Keratinocyte (primary cell): ENCODE measurements around the gene FEM1B. TPM values are rescaled to one million over a fixed set of nuclear protein-coding genes. Genes with fewer than 3 reads are reported as not detected.

Source experiments
- DNase-seq: peaks from one replicate; pipeline ENCODE4 v3.0.0-alpha.2; 2011; ENCODE audit warnings: low read depth, missing footprints, low spot score
- FAIRE-seq: peaks from 2 replicates; lab custom pipeline; 2011; peaks lifted over from hg19 to GRCh38; lab: Jason Lieb, UNC
- H2AFZ ChIP-seq: 2 replicates; pipeline ENCODE4 v1.6.0; 2012; ENCODE audit warnings: low read length, control low read depth, inconsistent platforms; ENCODE audit not compliant: control insufficient read depth
- H3K27ac ChIP-seq: 2 replicates; pipeline ENCODE4 v1.5.1; 2011; ENCODE audit warnings: low read length; ENCODE audit not compliant: control insufficient read depth, insufficient read depth
- H3K27me3 ChIP-seq: 3 replicates; pipeline ENCODE4 v1.6.0; 2011; ENCODE audit warnings: low read length; ENCODE audit not compliant: control insufficient read depth, insufficient read depth; ENCODE audit errors: extremely low read depth
- H3K36me3 ChIP-seq, 2 experiments: 2 replicates in 1 of 2; 3 replicates in 1 of 2; pipeline ENCODE4 v1.5.1; 2011; ENCODE audit warnings: low read length in 2 of 2, mild to moderate bottlenecking in 1 of 2; ENCODE audit not compliant: control insufficient read depth in 2 of 2, insufficient read depth in 2 of 2; ENCODE audit errors: extremely low read depth in 1 of 2
- H3K4me1 ChIP-seq: 3 replicates; pipeline ENCODE4 v1.5.1; 2011; ENCODE audit warnings: low read length; ENCODE audit not compliant: control insufficient read depth, insufficient read depth; ENCODE audit errors: extremely low read depth
- H3K4me2 ChIP-seq: 3 replicates; pipeline ENCODE4 v1.6.0; 2011; ENCODE audit warnings: low read depth, low read length; ENCODE audit not compliant: control insufficient read depth, insufficient read depth; ENCODE audit errors: extremely low read depth
- H3K4me3 ChIP-seq, 3 experiments: fragments of 200-600 bp in 1 of 3; sonication (generic) in 1 of 3; 2 replicates in 2 of 3; 3 replicates in 1 of 3; pipeline ENCODE4 v1.5.1; 2011 to 2016; ENCODE audit warnings: low read length in 3 of 3, mild to moderate bottlenecking in 3 of 3, control low read depth in 2 of 3, inconsistent platforms in 1 of 3, low read depth in 1 of 3, mixed read lengths in 1 of 3, mixed run types in 1 of 3, moderate library complexity in 1 of 3; ENCODE audit not compliant: control insufficient read depth in 2 of 3, insufficient read depth in 2 of 3; ENCODE audit errors: extremely low read depth in 1 of 3
- H3K79me2 ChIP-seq: 2 replicates; pipeline ENCODE4 v1.6.0; 2012; ENCODE audit warnings: low read length; ENCODE audit not compliant: control insufficient read depth, insufficient read depth
- H3K9ac ChIP-seq: 3 replicates; pipeline ENCODE4 v1.6.0; 2011; ENCODE audit warnings: low read length; ENCODE audit not compliant: control insufficient read depth, insufficient read depth; ENCODE audit errors: extremely low read depth
- H3K9me1 ChIP-seq: 3 replicates; pipeline ENCODE4 v1.6.0; 2011; ENCODE audit warnings: low read length; ENCODE audit not compliant: control insufficient read depth, insufficient read depth; ENCODE audit errors: extremely low read depth
- H3K9me3 ChIP-seq: 2 replicates; pipeline ENCODE4 v1.5.1; 2012; ENCODE audit warnings: low read depth, low read length; ENCODE audit not compliant: control insufficient read depth
- H4K20me1 ChIP-seq: 3 replicates; pipeline ENCODE4 v1.6.0; 2011; ENCODE audit warnings: low read length; ENCODE audit not compliant: control insufficient read depth, insufficient read depth; ENCODE audit errors: extremely low read depth
- EZH2 ChIP-seq: IDR thresholded peaks from one replicate; pipeline ENCODE4 v1.6.1; 2012; ENCODE audit warnings: inconsistent platforms, mild to moderate bottlenecking, low read length, moderate library complexity
- dilution Hi-C: fragments of 300-500 bp; cut with MboI; formaldehyde crosslinking; loops from one replicate; pipeline ENCODE4 v1.7.0; 2020; ENCODE audit warnings: low sequenced_read_pairs; ENCODE audit not compliant: extremely low pct_ligation_motif_present
- polyA plus RNA-seq, 5 experiments: library from polyadenylated mRNA; depleted of rRNA in 3 of 5; stranded (reverse) in 3 of 5; stranded (forward) in 1 of 5; unstranded in 1 of 5; fragments of >200 nt; gene quantifications; 1 replicate in 1 of 5; 2 replicates in 3 of 5; 3 replicates in 1 of 5; pipeline versions ENCODE4 v1.2.1 to v1.2.3, GENCODE V29; 2011 to 2012; ENCODE audit warnings: missing spikeins in 2 of 5, low read depth in 1 of 5, low replicate concordance in 1 of 5
- TF ChIP-seq, protein P1 (sequence below), 3 experiments: IDR thresholded peaks in 1 of 3; conservative IDR thresholded peaks in 1 of 3; optimal IDR thresholded peaks in 1 of 3; 2 replicates in 2 of 3; 3 replicates in 1 of 3; pipeline versions ENCODE3 to v1.5.1; 2011; ENCODE audit warnings: low read length in 3 of 3, mild to moderate bottlenecking in 3 of 3, moderate library complexity in 2 of 3, control low read depth in 1 of 3, inconsistent platforms in 1 of 3; ENCODE audit not compliant: insufficient read depth in 2 of 3; ENCODE audit errors: extremely low read depth in 1 of 3

Gene FEM1B
- polyA plus RNA-seq, 1 donor (not counting 4 experiments of a cell fraction or from before 2014, with no cell fraction given) = 92.6 TPM

DNA sequence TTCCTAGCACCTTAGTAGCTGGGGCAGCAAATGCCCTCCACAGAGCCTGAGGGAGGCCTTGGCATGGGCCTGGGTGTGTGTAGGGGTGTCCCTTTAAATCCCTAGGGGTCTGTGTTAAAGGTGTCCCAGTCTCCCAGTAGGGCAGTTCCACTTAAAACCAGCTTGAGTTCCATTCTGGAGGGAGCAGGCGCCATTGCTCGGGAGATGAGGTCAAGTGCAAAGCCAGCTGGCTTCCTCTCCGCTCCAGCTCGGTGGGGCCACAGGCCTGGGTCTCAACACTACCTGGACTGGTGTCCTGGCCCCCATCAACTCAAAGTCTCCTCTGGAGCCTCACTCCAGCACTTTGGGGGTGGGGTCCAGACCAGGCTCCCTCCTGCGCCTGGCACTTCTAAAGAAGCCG is 25.2 kb downstream of the FEM1B start:
- no peak overlapping the region for H3K9ac ChIP-seq
- H3K4me1 ChIP-seq = peaks cover 33% of the 10 kb centered on the region
- no peaks in the 10 kb centered on the region for H4K20me1 ChIP-seq
- TF ChIP-seq, protein P1, sequence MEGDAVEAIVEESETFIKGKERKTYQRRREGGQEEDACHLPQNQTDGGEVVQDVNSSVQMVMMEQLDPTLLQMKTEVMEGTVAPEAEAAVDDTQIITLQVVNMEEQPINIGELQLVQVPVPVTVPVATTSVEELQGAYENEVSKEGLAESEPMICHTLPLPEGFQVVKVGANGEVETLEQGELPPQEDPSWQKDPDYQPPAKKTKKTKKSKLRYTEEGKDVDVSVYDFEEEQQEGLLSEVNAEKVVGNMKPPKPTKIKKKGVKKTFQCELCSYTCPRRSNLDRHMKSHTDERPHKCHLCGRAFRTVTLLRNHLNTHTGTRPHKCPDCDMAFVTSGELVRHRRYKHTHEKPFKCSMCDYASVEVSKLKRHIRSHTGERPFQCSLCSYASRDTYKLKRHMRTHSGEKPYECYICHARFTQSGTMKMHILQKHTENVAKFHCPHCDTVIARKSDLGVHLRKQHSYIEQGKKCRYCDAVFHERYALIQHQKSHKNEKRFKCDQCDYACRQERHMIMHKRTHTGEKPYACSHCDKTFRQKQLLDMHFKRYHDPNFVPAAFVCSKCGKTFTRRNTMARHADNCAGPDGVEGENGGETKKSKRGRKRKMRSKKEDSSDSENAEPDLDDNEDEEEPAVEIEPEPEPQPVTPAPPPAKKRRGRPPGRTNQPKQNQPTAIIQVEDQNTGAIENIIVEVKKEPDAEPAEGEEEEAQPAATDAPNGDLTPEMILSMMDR (optimal IDR thresholded peaks at IDR 0.05 in 1 of 3, IDR thresholded peaks at IDR 0.05 in 1 of 3, conservative IDR thresholded peaks at IDR 0.05 in 1 of 3; ENCODE audit: extremely low read depth in 1 of 3, insufficient read depth in 2 of 3, low read length in 3 of 3) = no peak
- TF ChIP-seq EZH2 = no peak
- no peaks in the 10 kb centered on the region for H3K9me3 ChIP-seq
- FAIRE-seq = no peak
- H3K4me3 ChIP-seq = no peak overlapping the region
- no peak for DNase-seq
- H3K27ac ChIP-seq = no peak overlapping the region
- peaks cover 4% of the 10 kb centered on the region for H3K27me3 ChIP-seq
- peaks cover 1 to 10% of the 10 kb centered on the region in 2 experiments for H3K36me3 ChIP-seq
- no peaks in the 10 kb centered on the region for H3K79me2 ChIP-seq
- dilution Hi-C loops = no loop called here
- peaks cover 6% of the 10 kb centered on the region for H3K9me1 ChIP-seq
- no peak overlapping the region for H2AFZ ChIP-seq
- no peak overlapping the region for H3K4me2 ChIP-seq

DNA sequence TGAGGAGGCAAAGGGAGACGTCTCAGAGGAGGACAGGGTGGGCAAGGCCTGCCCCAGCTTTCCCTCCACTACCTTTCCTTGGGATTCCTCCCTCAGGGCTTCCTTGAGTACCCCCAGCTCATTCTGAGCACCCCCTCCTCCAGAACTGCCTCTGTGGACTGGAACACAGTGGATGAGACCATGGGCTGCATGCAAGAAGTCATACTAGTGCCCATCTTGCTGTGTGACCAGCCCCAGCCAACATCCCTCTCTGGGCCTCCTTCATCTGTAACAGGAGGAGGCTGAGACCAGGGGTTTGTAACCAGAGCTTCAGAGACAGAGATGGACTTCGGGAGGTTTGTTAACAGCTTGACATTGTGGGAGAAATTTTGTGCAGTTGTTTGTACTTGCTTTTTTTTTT is 25.6 kb downstream of the FEM1B start:
- FAIRE-seq (no peak), DNase-seq (no peak)
- H3K27ac ChIP-seq = no peak overlapping the region
- H3K4me2 ChIP-seq = no peak overlapping the region
- no peaks in the 10 kb centered on the region for H3K9me3 ChIP-seq
- no peak overlapping the region for H2AFZ ChIP-seq
- TF ChIP-seq, protein P1 (optimal IDR thresholded peaks at IDR 0.05 in 1 of 3, IDR thresholded peaks at IDR 0.05 in 1 of 3, conservative IDR thresholded peaks at IDR 0.05 in 1 of 3; ENCODE audit: extremely low read depth in 1 of 3, insufficient read depth in 2 of 3, low read length in 3 of 3) = no peak
- no peak for TF ChIP-seq EZH2
- H3K4me3 ChIP-seq = no peak overlapping the region
- no peaks in the 10 kb centered on the region for H4K20me1 ChIP-seq
- dilution Hi-C loops = no loop called here
- no peak overlapping the region for H3K9ac ChIP-seq
- H3K27me3 ChIP-seq = peaks cover 4% of the 10 kb centered on the region
- H3K79me2 ChIP-seq = no peaks in the 10 kb centered on the region
- H3K4me1 ChIP-seq = peaks cover 29% of the 10 kb centered on the region
- H3K36me3 ChIP-seq = peaks cover 0 to 9% of the 10 kb centered on the region in 2 experiments
- H3K9me1 ChIP-seq = peaks cover 6% of the 10 kb centered on the region
